ENCODE measurements around the gene KY.

KY gene

GRCh38 chr3:134681522-134681900, 30.7 kb upstream of the KY start:
- H3K36me3 Mint-ChIP-seq (ENCODE audit: low read depth), result no peaks in the 10 kb centered on the region
- H3K27ac Mint-ChIP-seq, result no peak overlapping the region
- no peaks in the 10 kb centered on the region for H3K27me3 Mint-ChIP-seq
- H3K9me3 Mint-ChIP-seq, result no peaks in the 10 kb centered on the region
- no peak overlapping the region for H3K4me3 Mint-ChIP-seq
- no peaks in the 10 kb centered on the region for H3K4me1 Mint-ChIP-seq (ENCODE audit: low read depth)
- intact Hi-C loops (cut with micrococcal nuclease), result no loop called here

GRCh38 chr3:134680796-134681521, 30.1 kb upstream of the KY start:
- Mint-ChIP-seq H3K27me3 (no peaks in the 10 kb centered on the region), H3K4me1 (ENCODE audit: low read depth) (no peaks in the 10 kb centered on the region), H3K36me3 (ENCODE audit: low read depth) (no peaks in the 10 kb centered on the region), H3K4me3 (no peak overlapping the region), H3K27ac (no peak overlapping the region), H3K9me3 (no peaks in the 10 kb centered on the region)
- intact Hi-C loops (cut with micrococcal nuclease), result no loop called here

GRCh38 chr3:134677987-134678308, 27.1 kb upstream of the KY start:
- peaks cover 13% of the 10 kb centered on the region for H3K9me3 Mint-ChIP-seq
- intact Hi-C loops (cut with micrococcal nuclease), result no loop called here
- H3K27me3 Mint-ChIP-seq, result no peaks in the 10 kb centered on the region
- no peak overlapping the region for H3K27ac Mint-ChIP-seq
- H3K4me3 Mint-ChIP-seq, result no peak overlapping the region
- H3K36me3 Mint-ChIP-seq (ENCODE audit: low read depth), result no peaks in the 10 kb centered on the region
- no peaks in the 10 kb centered on the region for H3K4me1 Mint-ChIP-seq (ENCODE audit: low read depth)

GRCh38 chr3:134677196-134677986, 26.6 kb upstream of the KY start:
- Mint-ChIP-seq H3K9me3 (peaks cover 18% of the 10 kb centered on the region), H3K27me3 (no peaks in the 10 kb centered on the region), H3K4me1 (ENCODE audit: low read depth) (no peaks in the 10 kb centered on the region), H3K4me3 (no peak overlapping the region), H3K36me3 (ENCODE audit: low read depth) (no peaks in the 10 kb centered on the region), H3K27ac (no peak overlapping the region)
- intact Hi-C loops (cut with micrococcal nuclease), result no loop called here

GRCh38 chr3:134675726-134676256, 25.0 kb upstream of the KY start:
- Mint-ChIP-seq H3K27ac (no peak overlapping the region), H3K36me3 (ENCODE audit: low read depth) (no peaks in the 10 kb centered on the region), H3K4me3 (no peak overlapping the region), H3K4me1 (ENCODE audit: low read depth) (no peaks in the 10 kb centered on the region), H3K27me3 (no peaks in the 10 kb centered on the region), H3K9me3 (peaks cover 20% of the 10 kb centered on the region)
- intact Hi-C loops (cut with micrococcal nuclease), result no loop called here

- H3K4me3 Mint-ChIP-seq, result no peak overlapping the region
- no peaks in the 10 kb centered on the region for H3K4me1 Mint-ChIP-seq (ENCODE audit: low read depth)
Observed at GRCh38 chr3:134672571-134672970, 21.7 kb upstream of the KY start.

GRCh38 chr3:134667956-134668355, 17.1 kb upstream of the KY start:
- Mint-ChIP-seq H3K4me1 (ENCODE audit: low read depth) (no peaks in the 10 kb centered on the region), H3K36me3 (ENCODE audit: low read depth) (no peaks in the 10 kb centered on the region), H3K27me3 (peaks cover 7% of the 10 kb centered on the region), H3K9me3 (peaks cover 8% of the 10 kb centered on the region), H3K4me3 (no peak overlapping the region), H3K27ac (no peak overlapping the region)
- intact Hi-C loops (cut with micrococcal nuclease), result no loop called here

More at GRCh38 chr3:134672571-134672970, 21.7 kb upstream of the KY start:
- Mint-ChIP-seq H3K27me3 (peaks cover 2% of the 10 kb centered on the region), H3K27ac (no peak overlapping the region), H3K9me3 (peaks cover 20% of the 10 kb centered on the region), H3K36me3 (ENCODE audit: low read depth) (no peaks in the 10 kb centered on the region)
- intact Hi-C loops (cut with micrococcal nuclease), result no loop called here

- H3K36me3 Mint-ChIP-seq (ENCODE audit: low read depth), result no peaks in the 10 kb centered on the region
- H3K9me3 Mint-ChIP-seq, result peaks cover 2% of the 10 kb centered on the region
- no peak overlapping the region for H3K27ac Mint-ChIP-seq
- H3K4me3 Mint-ChIP-seq, result no peak overlapping the region
- H3K4me1 Mint-ChIP-seq (ENCODE audit: low read depth), result no peaks in the 10 kb centered on the region
- peaks cover 7% of the 10 kb centered on the region for H3K27me3 Mint-ChIP-seq
- intact Hi-C loops (cut with micrococcal nuclease), result no loop called here
Observed at GRCh38 chr3:134667406-134667805, 16.6 kb upstream of the KY start.

GRCh38 chr3:134666885-134667284, 16.1 kb upstream of the KY start:
- Mint-ChIP-seq H3K9me3 (no peaks in the 10 kb centered on the region), H3K4me3 (no peak overlapping the region), H3K27me3 (peaks cover 7% of the 10 kb centered on the region), H3K36me3 (ENCODE audit: low read depth) (no peaks in the 10 kb centered on the region), H3K4me1 (ENCODE audit: low read depth) (no peaks in the 10 kb centered on the region), H3K27ac (no peak overlapping the region)
- intact Hi-C loops (cut with micrococcal nuclease), result no loop called here

- Mint-ChIP-seq H3K27me3 (peaks cover 7% of the 10 kb centered on the region), H3K4me3 (no peak overlapping the region), H3K4me1 (ENCODE audit: low read depth) (no peaks in the 10 kb centered on the region), H3K9me3 (no peaks in the 10 kb centered on the region), H3K27ac (no peak overlapping the region), H3K36me3 (ENCODE audit: low read depth) (no peaks in the 10 kb centered on the region)
- intact Hi-C loops (cut with micrococcal nuclease), result no loop called here
Observed at GRCh38 chr3:134666466-134666865, 15.6 kb upstream of the KY start.

GRCh38 chr3:134666052-134666451, 15.2 kb upstream of the KY start:
- Mint-ChIP-seq H3K4me3 (no peak overlapping the region), H3K9me3 (no peaks in the 10 kb centered on the region), H3K27me3 (peaks cover 7% of the 10 kb centered on the region), H3K27ac (no peak overlapping the region), H3K4me1 (ENCODE audit: low read depth) (no peaks in the 10 kb centered on the region), H3K36me3 (ENCODE audit: low read depth) (no peaks in the 10 kb centered on the region)
- intact Hi-C loops (cut with micrococcal nuclease), result no loop called here

- H3K4me3 Mint-ChIP-seq, result no peak overlapping the region
- H3K27ac Mint-ChIP-seq, result no peak overlapping the region
- H3K9me3 Mint-ChIP-seq, result no peaks in the 10 kb centered on the region
- H3K36me3 Mint-ChIP-seq (ENCODE audit: low read depth), result no peaks in the 10 kb centered on the region
- peaks cover 4% of the 10 kb centered on the region for H3K4me1 Mint-ChIP-seq (ENCODE audit: low read depth)
- intact Hi-C loops (cut with micrococcal nuclease), result no loop called here
- peaks cover 7% of the 10 kb centered on the region for H3K27me3 Mint-ChIP-seq
Observed at GRCh38 chr3:134665243-134665642, 14.4 kb upstream of the KY start.

GRCh38 chr3:134663721-134664456, 13.1 kb upstream of the KY start:
- H3K4me3 Mint-ChIP-seq, result no peak overlapping the region
- intact Hi-C loops (cut with micrococcal nuclease), result no loop called here
- H3K9me3 Mint-ChIP-seq, result no peaks in the 10 kb centered on the region
- H3K36me3 Mint-ChIP-seq (ENCODE audit: low read depth), result no peaks in the 10 kb centered on the region
- peaks cover 7% of the 10 kb centered on the region for H3K27me3 Mint-ChIP-seq
- H3K27ac Mint-ChIP-seq, result no peak overlapping the region
- H3K4me1 Mint-ChIP-seq (ENCODE audit: low read depth), result peaks cover 4% of the 10 kb centered on the region

- no peak overlapping the region for H3K4me3 Mint-ChIP-seq
- H3K4me1 Mint-ChIP-seq (ENCODE audit: low read depth), result peaks cover 9% of the 10 kb centered on the region
- no peaks in the 10 kb centered on the region for H3K27me3 Mint-ChIP-seq
- intact Hi-C loops (cut with micrococcal nuclease), result no loop called here
- H3K36me3 Mint-ChIP-seq (ENCODE audit: low read depth), result no peaks in the 10 kb centered on the region
- H3K27ac Mint-ChIP-seq, result no peak overlapping the region
- H3K9me3 Mint-ChIP-seq, result no peaks in the 10 kb centered on the region
Observed at GRCh38 chr3:134660046-134660441, 9.2 kb upstream of the KY start.
